Measurements from ENCODE around the gene ZNF740. TPM values are rescaled to one million over a fixed set of nuclear protein-coding genes. Genes with fewer than 3 reads are reported as not detected.

ZNF740 gene
- total and polyA plus RNA-seq, 2 donors (not counting 1 experiment from before 2014, with no cell fraction given), result 35.9 to 117 TPM

GRCh38 chr12:53173085-53173715 lies 7.3 kb upstream of the ZNF740 start:
- H4K20me1 ChIP-seq (ENCODE audit: control insufficient read depth, insufficient read depth, low read length, poor library complexity, severe bottlenecking), result no peaks in the 10 kb centered on the region
- no peaks in the 10 kb centered on the region for H3K9me3 ChIP-seq (ENCODE audit: control extremely low read depth in 1 of 3, control insufficient read depth in 2 of 3, insufficient read depth in 1 of 3, low read length in 2 of 3)
- intact Hi-C loops (cut with micrococcal nuclease), result no loop called here
- Mint-ChIP-seq H3K27me3 (no peaks in the 10 kb centered on the region), H3K4me1 (no peaks in the 10 kb centered on the region), H3K4me3 (no peak overlapping the region), H3K9me3 (ENCODE audit: insufficient read depth) (no peaks in the 10 kb centered on the region), H3K27ac (no peak overlapping the region)
- no peak overlapping the region for H3K4me3 ChIP-seq (ENCODE audit: control extremely low read depth in 1 of 5, extremely low read depth in 1 of 5, insufficient read depth in 1 of 5, low read depth in 2 of 5, low read length in 4 of 5)
- no peak for DNase-seq
- peaks cover 0 to 3% of the 10 kb centered on the region in 2 experiments for H3K36me3 ChIP-seq (replicated peaks in 1 of 2; ENCODE audit: control extremely low read depth in 1 of 2, control insufficient read depth in 1 of 2, extremely low read depth in 1 of 2, insufficient read depth in 2 of 2, low read length in 1 of 2)
- no peak for TF ChIP-seq CTCF (IDR thresholded peaks at IDR 0.05)
- TF ChIP-seq EZH2 (IDR thresholded peaks at IDR 0.05; ENCODE audit: borderline replicate concordance, insufficient read depth, low read depth, low read length, poor library complexity, severe bottlenecking), result no peak
- H2AFZ ChIP-seq (ENCODE audit: insufficient read depth, low read depth, low read length, poor library complexity, severe bottlenecking), result no peak overlapping the region
- no peak overlapping the region for H3K4me2 ChIP-seq (replicated peaks; ENCODE audit: low read depth, low read length, poor library complexity, severe bottlenecking)
- ChIA-PET CTCF (interaction anchor here (2.2 to 2.9 kb wide), 2 partner anchors 13 to 25 kb away, joined by 7 to 12 read pairs; no protein-coding TSS in a partner anchor), POLR2A (no interaction called here)
- H3K27ac ChIP-seq (ENCODE audit: low read length in 2 of 2), result no peak overlapping the region
- no peaks in the 10 kb centered on the region for H3K4me1 ChIP-seq (ENCODE audit: control insufficient read depth in 2 of 2, insufficient read depth in 2 of 2, low read length in 2 of 2)
- peaks cover 15% of the 10 kb centered on the region for H3K79me2 ChIP-seq (ENCODE audit: control insufficient read depth, insufficient read depth, low read length)
- no peaks in the 10 kb centered on the region for H3K27me3 ChIP-seq (replicated peaks in 1 of 4; ENCODE audit: control extremely low read depth in 1 of 4, control insufficient read depth in 3 of 4, insufficient read depth in 4 of 4, low read length in 3 of 4)
- no peak overlapping the region for H3K9ac ChIP-seq (ENCODE audit: low read length)
- ATAC-seq (ENCODE audit: low read depth), result no peak
- WGBS (ENCODE audit: insufficient coverage), result 98% methylated on average over 7 of the region's 10 CpGs

- Histone ChIP-seq H3K9ac (ENCODE audit: low read length) (no peak overlapping the region), H3K36me3 (replicated peaks in 1 of 2; ENCODE audit: control extremely low read depth in 1 of 2, control insufficient read depth in 1 of 2, extremely low read depth in 1 of 2, insufficient read depth in 2 of 2, low read length in 1 of 2) (peaks cover 0 to under 1% of the 10 kb centered on the region in 2 experiments), H3K79me2 (ENCODE audit: control insufficient read depth, insufficient read depth, low read length) (peaks cover 13% of the 10 kb centered on the region), H2AFZ (ENCODE audit: insufficient read depth, low read depth, low read length, poor library complexity, severe bottlenecking) (no peak overlapping the region), H3K9me3 (ENCODE audit: control extremely low read depth in 1 of 3, control insufficient read depth in 2 of 3, insufficient read depth in 1 of 3, low read length in 2 of 3) (no peaks in the 10 kb centered on the region), H4K20me1 (ENCODE audit: control insufficient read depth, insufficient read depth, low read length, poor library complexity, severe bottlenecking) (no peaks in the 10 kb centered on the region), H3K4me1 (ENCODE audit: control insufficient read depth in 2 of 2, insufficient read depth in 2 of 2, low read length in 2 of 2) (peaks cover 6% of the 10 kb centered on the region in 2 donors), H3K27ac (ENCODE audit: low read length in 2 of 2) (no peak overlapping the region), H3K4me2 (replicated peaks; ENCODE audit: low read depth, low read length, poor library complexity, severe bottlenecking) (no peak overlapping the region), H3K4me3 (ENCODE audit: control extremely low read depth in 1 of 5, extremely low read depth in 1 of 5, insufficient read depth in 1 of 5, low read depth in 2 of 5, low read length in 4 of 5) (no peak overlapping the region), H3K27me3 (replicated peaks in 1 of 4; ENCODE audit: control extremely low read depth in 1 of 4, control insufficient read depth in 3 of 4, insufficient read depth in 4 of 4, low read length in 3 of 4) (no peaks in the 10 kb centered on the region)
- Mint-ChIP-seq H3K9me3 (ENCODE audit: insufficient read depth) (no peaks in the 10 kb centered on the region), H3K27ac (no peak overlapping the region), H3K4me3 (no peak overlapping the region), H3K27me3 (no peaks in the 10 kb centered on the region), H3K4me1 (peaks cover 9% of the 10 kb centered on the region)
- WGBS (ENCODE audit: insufficient coverage), result 90% methylated on average over 2 of the region's 4 CpGs
- intact Hi-C loops (cut with micrococcal nuclease), result no loop called here
- TF ChIP-seq EZH2 (IDR thresholded peaks at IDR 0.05; ENCODE audit: borderline replicate concordance, insufficient read depth, low read depth, low read length, poor library complexity, severe bottlenecking) (no peak), CTCF (IDR thresholded peaks at IDR 0.05) (no peak)
- no peak for DNase-seq
- CTCF ChIA-PET, result interaction anchor here (0.7 to 3.5 kb wide), 5 partner anchors 10 to 113 kb away, joined by 3 to 12 read pairs (median 7); no protein-coding TSS in a partner anchor
- no peak for ATAC-seq (ENCODE audit: low read depth)
- POLR2A ChIA-PET, result no interaction called here
Observed at GRCh38 chr12:53174881-53175491, 5.5 kb upstream of the ZNF740 start.

Measured in B cell (primary cell).